A673 (cell line): ENCODE measurements around the gene ETV3. TPM values are rescaled to one million over a fixed set of nuclear protein-coding genes. Genes with fewer than 3 reads are reported as not detected.

ENCODE experiments used
- BruUV-seq: library from RNA; stranded (reverse); fragments of 400-500 nt; replicated peaks from 2 replicates; lab custom pipeline; 2021; lab: Mats Ljungman, UMichigan
- CTCF ChIA-PET: fragments of 300-600 bp; sonication (Branson Sonifier 250); formaldehyde crosslinking; loops from one replicate; lab custom pipeline; 2022; ENCODE audit warnings: antibody characterized with exemption; lab: Charles Lee
- POLR2A ChIA-PET: fragments of 300-600 bp; sonication (Branson Sonifier 250); formaldehyde crosslinking; loops from one replicate; lab custom pipeline; 2022; ENCODE audit warnings: antibody characterized with exemption; ENCODE audit not compliant: low non-redundant PET; lab: Charles Lee
- DNase-seq: peaks from one replicate; pipeline ENCODE4 v3.0.0-alpha.2; 2015; ENCODE audit warnings: low spot score
- H3K27ac ChIP-seq: fragments of 200-600 bp; sonication (generic); 2 replicates; pipeline ENCODE4 v1.5.1; 2016; ENCODE audit warnings: mixed run types, low read depth, mild to moderate bottlenecking, mixed read lengths, antibody characterized with exemption, low read length; ENCODE audit not compliant: poor library complexity, severe bottlenecking
- H3K27me3 ChIP-seq: fragments of 200-600 bp; sonication (generic); replicated peaks from 2 replicates; pipeline ENCODE4 v1.6.1; 2017; ENCODE audit warnings: mixed run types, low read depth, mild to moderate bottlenecking, mixed read lengths, antibody characterized with exemption, low read length; ENCODE audit not compliant: insufficient read depth, poor library complexity
- H3K36me3 ChIP-seq: fragments of 200-600 bp; sonication (generic); 2 replicates; pipeline ENCODE4 v1.6.1; 2016; ENCODE audit warnings: mixed run types, mild to moderate bottlenecking, mixed read lengths, antibody characterized with exemption, low read length; ENCODE audit not compliant: insufficient read depth, poor library complexity, severe bottlenecking
- H3K4me1 ChIP-seq: fragments of 200-600 bp; sonication (generic); 2 replicates; pipeline ENCODE4 v1.6.1; 2017; ENCODE audit warnings: mixed run types, mild to moderate bottlenecking, mixed read lengths, antibody characterized with exemption, low read length; ENCODE audit not compliant: insufficient read depth, poor library complexity, severe bottlenecking
- H3K4me3 ChIP-seq: fragments of 200-600 bp; sonication (generic); 2 replicates; pipeline ENCODE4 v1.5.1; 2016; ENCODE audit warnings: low read depth, mixed run types, mild to moderate bottlenecking, mixed read lengths, low read length; ENCODE audit not compliant: poor library complexity, severe bottlenecking
- H3K9me3 ChIP-seq: fragments of 200-600 bp; sonication (generic); 2 replicates; pipeline ENCODE4 v1.6.1; 2016; ENCODE audit warnings: mixed run types, low read depth, mild to moderate bottlenecking, mixed read lengths, antibody characterized with exemption, low read length; ENCODE audit not compliant: poor library complexity, severe bottlenecking
- EZH2 ChIP-seq: fragments of 200-600 bp; sonication (generic); IDR thresholded peaks from 2 replicates; pipeline ENCODE4 v1.6.1; 2017; ENCODE audit warnings: borderline replicate concordance, low read depth, mild to moderate bottlenecking, mixed read lengths, antibody characterized with exemption, low read length; ENCODE audit not compliant: poor library complexity, severe bottlenecking
- intact Hi-C: fragments of 100-400 bp; cut with micrococcal nuclease; formaldehyde crosslinking; loops from one replicate; pipeline ENCODE4 v1.10.0; 2022; ENCODE audit not compliant: unreplicated experiment
- total RNA-seq: library from RNA; stranded (reverse); gene quantifications from 2 replicates; pipeline ENCODE4 v1.2.3, GENCODE V29; 2021
- TF ChIP-seq, protein P1 (sequence below): fragments of 300-800, 200-600 bp; sonication (generic); conservative IDR thresholded peaks from 2 replicates; pipeline ENCODE4 v1.5.1; 2017; ENCODE audit warnings: low read depth, mild to moderate bottlenecking, antibody characterized with exemption, low read length, moderate library complexity, mixed read lengths

The ETV3 gene
- total RNA-seq, 1 experiment from 2014 or later = 46.1 TPM

DNA sequence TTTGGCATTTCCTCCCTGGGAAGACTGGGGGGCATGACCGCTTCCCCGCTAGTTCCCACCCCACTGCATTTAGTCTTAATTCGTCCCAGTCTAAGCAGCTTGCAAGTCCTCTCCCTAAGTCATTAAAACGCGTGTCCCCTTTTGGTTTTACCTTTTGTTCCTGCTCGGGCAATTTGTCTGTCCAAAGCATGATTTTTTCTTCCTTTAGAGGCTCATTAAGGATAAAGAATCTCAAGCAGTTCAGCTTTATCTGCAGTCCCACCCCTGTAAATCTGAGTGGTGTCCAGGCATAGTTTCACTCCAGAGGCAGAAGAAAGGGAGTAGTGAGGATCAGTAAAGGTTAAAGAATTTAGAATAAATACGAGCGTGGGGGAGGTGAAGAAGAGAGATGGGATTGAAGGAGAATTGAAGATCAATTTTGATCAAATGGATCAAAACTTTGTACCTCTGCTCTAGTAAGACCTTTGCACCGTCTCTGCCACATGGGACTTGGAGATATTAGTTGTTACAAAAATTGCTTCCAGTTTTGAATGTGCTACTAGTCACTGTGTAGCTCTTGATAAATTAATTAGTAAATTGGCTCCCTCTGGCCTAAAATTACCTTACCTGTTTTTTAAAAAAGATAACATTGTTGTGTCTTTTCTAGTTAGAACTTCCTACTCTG is 989 bp upstream of the ETV3 start:
- ChIA-PET POLR2A (interaction anchor here (0.6 kb wide), 1 partner anchor 174 kb away, joined by 4 read pairs; no protein-coding TSS in a partner anchor), CTCF (interaction anchor here (0.6 to 0.8 kb wide), 2 partner anchors 16 to 21 kb away, joined by 3 to 8 read pairs; no protein-coding TSS in a partner anchor)
- H3K9me3 ChIP-seq = no peaks in the 10 kb centered on the region
- intact Hi-C loops = no loop called here
- H3K27ac ChIP-seq = peak overlapping the region; percentile 93
- no peaks in the 10 kb centered on the region for H3K27me3 ChIP-seq
- TSS peak; percentile 82 for BruUV-seq
- TF ChIP-seq, protein P1, sequence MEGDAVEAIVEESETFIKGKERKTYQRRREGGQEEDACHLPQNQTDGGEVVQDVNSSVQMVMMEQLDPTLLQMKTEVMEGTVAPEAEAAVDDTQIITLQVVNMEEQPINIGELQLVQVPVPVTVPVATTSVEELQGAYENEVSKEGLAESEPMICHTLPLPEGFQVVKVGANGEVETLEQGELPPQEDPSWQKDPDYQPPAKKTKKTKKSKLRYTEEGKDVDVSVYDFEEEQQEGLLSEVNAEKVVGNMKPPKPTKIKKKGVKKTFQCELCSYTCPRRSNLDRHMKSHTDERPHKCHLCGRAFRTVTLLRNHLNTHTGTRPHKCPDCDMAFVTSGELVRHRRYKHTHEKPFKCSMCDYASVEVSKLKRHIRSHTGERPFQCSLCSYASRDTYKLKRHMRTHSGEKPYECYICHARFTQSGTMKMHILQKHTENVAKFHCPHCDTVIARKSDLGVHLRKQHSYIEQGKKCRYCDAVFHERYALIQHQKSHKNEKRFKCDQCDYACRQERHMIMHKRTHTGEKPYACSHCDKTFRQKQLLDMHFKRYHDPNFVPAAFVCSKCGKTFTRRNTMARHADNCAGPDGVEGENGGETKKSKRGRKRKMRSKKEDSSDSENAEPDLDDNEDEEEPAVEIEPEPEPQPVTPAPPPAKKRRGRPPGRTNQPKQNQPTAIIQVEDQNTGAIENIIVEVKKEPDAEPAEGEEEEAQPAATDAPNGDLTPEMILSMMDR = no peak
- TF ChIP-seq EZH2 = no peak
- H3K4me1 ChIP-seq = peaks cover 41% of the 10 kb centered on the region
- H3K36me3 ChIP-seq = peaks cover 21% of the 10 kb centered on the region
- no peak for DNase-seq
- peak overlapping the region; percentile 94 for H3K4me3 ChIP-seq

- Histone ChIP-seq H3K36me3 (peaks cover 37% of the 10 kb centered on the region), H3K4me3 (peak overlapping the region; percentile 94), H3K27me3 (no peaks in the 10 kb centered on the region), H3K4me1 (peaks cover 26% of the 10 kb centered on the region), H3K27ac (peak overlapping the region; percentile 93), H3K9me3 (no peaks in the 10 kb centered on the region)
- DNase-seq = no peak
- BruUV-seq = TSS peak; percentile 49
- intact Hi-C loops = loop anchor here (1.0 kb wide), 1 partner anchor 11 kb away; no protein-coding TSS in a partner anchor
- ChIA-PET POLR2A (no interaction called here), CTCF (interaction anchor here (1.6 to 1.8 kb wide), 2 partner anchors 18 to 47 kb away, joined by 5 to 9 read pairs; no protein-coding TSS in a partner anchor)
- TF ChIP-seq, protein P1 = no peak
- TF ChIP-seq EZH2 = no peak
Observed at GRCh38 chr1:157137408-157138219, 581 bp downstream of the ETV3 start.

DNA sequence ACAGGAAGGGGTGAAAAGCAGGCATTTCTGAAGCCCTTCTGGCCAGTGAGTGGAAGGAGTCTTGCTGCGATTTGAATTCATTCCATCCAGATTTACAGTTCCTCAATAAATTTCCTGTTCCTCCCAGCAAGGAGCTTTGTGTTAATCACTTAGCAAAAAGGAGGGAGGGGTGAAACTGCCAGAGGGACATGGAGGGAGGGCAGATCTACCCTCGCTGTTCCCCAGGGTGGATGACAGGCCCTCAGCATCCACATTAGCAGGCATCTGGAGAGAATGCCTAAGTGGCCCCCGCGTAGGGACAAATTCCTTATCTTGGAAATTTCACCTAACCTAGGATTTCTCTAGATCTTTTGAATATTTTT is 1.2 kb downstream of the ETV3 start:
- TF ChIP-seq EZH2 = no peak
- TF ChIP-seq, protein P1 = no peak
- Histone ChIP-seq H3K27ac (peak overlapping the region; percentile 93), H3K4me3 (peak overlapping the region; percentile 94), H3K36me3 (peaks cover 43% of the 10 kb centered on the region), H3K27me3 (no peaks in the 10 kb centered on the region), H3K9me3 (no peaks in the 10 kb centered on the region), H3K4me1 (peaks cover 22% of the 10 kb centered on the region)
- no TSS peak for BruUV-seq
- intact Hi-C loops = no loop called here
- ChIA-PET CTCF (interaction anchor here (1.6 to 1.8 kb wide), 2 partner anchors 19 to 47 kb away, joined by 5 to 9 read pairs; no protein-coding TSS in a partner anchor), POLR2A (interaction anchor here (0.6 kb wide), 1 partner anchor 1041 kb away, joined by 3 read pairs; no protein-coding TSS in a partner anchor)
- DNase-seq = peak; percentile 88
